Measurements from ENCODE around the gene RHOBTB3.
A peak's percentile ranks its signal among the peaks of the same experiment; 100 is the strongest.

RHOBTB3 gene

GRCh38 chr5:95733107-95733665 is 2.0 kb downstream of the RHOBTB3 start:
- no peak for DNase-seq

- DNase-seq: no peak
Observed at GRCh38 chr5:95734187-95734586, 3.1 kb downstream of the RHOBTB3 start.

GRCh38 chr5:95734906-95735305 is 3.8 kb downstream of the RHOBTB3 start:
- no peak for DNase-seq

DNA sequence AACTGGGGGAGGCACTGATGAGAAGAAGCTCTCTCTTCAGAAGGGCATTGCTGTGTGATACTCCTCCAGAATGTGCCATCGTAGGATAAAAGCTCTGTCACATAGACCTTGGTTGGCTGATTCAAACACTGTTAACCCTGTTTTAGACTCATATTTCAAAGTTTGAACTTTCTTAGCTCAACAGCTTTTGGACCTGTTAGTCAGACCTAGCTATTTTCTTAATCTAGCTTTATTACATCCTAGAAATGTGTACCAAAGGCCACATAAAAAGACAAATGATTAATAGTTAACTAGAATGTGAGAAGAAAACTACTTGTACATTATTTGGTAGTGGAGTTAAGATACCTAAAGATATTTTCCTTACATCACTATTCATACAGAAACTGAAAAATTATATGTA is 4.3 kb downstream of the RHOBTB3 start:
- DNase-seq: no peak

DNA sequence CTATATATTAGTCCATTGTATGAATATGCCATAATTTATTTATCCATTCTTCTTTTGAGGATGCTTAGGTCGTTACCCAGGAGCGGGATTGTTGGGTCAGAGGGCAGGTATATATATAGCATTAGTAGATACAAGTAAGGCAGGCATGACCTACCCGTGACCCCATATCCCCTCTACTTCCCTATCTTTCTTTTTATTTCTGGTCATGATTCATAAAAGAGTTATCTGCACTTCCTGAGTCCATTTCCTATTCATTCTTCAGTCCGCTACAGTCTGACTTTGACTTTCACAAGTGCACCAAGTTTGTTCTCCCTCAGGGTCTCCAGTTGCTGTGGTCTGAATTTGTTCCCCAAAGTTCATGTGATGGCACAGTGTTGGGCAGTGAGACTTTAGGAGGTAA is 6.9 kb downstream of the RHOBTB3 start:
- no peak for DNase-seq

- no peak for DNase-seq
Observed at GRCh38 chr5:95738834-95739233, 7.7 kb downstream of the RHOBTB3 start.

DNA sequence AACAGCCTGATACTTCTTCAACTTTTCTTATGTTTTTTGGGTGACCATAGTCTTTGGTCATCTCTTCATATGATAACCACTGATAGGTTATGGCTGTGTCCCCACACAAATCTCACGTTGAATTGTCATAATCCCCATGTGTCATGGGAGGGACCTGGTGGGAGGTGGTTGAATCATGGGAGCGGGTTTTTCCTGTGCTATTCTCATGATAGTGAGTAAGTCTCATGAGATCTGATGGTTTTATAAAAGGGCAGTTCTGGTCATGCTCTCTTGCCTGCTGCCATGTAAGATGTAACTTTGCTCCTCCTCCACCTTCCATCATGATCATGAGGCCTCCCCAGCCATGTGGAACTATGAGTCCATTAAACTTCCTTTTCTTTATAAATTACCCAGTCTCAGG is 8.7 kb downstream of the RHOBTB3 start:
- DNase-seq: no peak

DNA sequence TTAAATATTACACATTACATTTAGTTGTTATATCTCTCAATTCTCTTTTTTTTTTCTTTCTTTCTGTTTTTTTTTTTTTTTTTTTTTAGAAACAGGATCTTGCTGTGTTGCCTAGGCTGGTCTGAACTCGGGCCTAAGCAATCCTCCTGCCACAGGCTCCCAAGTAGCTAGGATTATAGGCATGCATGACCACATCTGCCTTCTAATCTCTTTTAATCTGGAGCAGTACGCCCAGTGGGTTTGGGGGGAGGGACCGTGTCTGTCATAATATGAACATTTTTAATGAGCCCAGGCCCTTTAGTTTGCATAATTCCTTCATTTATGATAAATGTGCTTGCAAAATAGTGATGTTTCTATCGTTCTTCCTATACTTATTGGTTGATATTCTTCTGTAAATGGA is 10.3 kb downstream of the RHOBTB3 start:
- DNase-seq: no peak

- DNase-seq: no peak
Observed at GRCh38 chr5:95743232-95743631, 12.1 kb downstream of the RHOBTB3 start.

DNA sequence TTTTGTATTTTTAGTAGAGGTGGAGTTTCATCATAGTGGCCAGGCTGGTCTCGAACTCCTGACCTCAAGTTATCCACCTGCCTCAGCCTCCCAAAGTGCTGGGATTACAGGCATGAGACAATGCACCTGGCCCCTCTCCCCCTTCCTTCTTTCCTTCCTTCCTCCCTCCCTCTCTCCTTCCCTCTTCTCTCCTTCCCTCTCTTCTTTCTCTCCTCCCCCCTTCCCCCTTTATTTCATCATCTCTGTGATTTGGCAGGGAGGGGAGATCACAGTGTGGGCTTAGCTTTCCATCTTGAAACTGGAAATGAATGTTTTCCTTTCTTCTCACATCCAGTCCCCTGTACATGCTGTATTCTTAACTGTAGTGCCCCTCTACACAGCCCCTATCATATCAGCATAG is 12.7 kb downstream of the RHOBTB3 start:
- DNase-seq: no peak

- DNase-seq: no peak
Observed at GRCh38 chr5:95746194-95746593, 15.1 kb downstream of the RHOBTB3 start.

DNA sequence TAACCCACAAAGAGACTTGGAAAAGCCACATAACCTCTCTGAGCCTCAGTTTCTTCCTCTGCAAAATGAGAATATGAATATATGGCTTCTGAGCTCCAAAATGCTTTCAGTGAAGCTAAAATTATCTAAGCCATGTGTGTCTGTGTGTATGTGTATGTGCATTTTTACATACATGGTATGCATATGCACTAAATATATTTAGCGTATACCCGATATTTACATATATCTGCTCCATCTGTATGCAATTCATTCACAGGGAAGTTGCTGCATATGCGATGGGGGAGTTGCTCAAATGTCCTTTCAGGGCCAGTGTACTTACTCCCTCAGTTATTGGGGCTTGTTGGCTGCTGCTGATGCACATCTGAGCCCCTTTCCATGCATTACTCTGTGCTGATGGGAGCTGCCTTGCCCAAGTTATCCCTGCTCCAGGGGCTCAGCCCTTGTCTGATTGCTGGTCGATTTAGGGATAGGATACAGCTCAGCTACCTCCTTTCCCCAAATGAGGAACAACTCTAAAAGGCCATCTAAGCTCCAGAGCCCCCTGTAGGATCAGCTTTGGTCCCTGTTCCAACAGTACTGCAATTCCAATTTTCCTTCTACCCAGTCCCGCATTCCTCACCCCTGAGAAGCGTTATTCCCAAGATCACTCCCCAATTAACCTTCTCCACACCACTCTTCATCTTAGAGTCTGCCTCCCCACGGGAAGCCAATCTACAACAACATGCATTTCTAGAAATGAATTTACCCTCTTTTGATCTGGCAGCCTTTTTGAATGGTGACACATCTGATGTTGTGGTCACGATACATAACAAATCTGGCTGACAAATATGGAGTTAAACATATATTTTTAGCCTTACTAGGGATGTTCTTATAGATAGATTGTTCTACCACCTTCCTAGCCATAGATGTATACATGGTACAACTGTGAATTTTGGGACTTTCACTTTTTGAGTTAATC is 15.9 kb downstream of the RHOBTB3 start:
- DNase-seq: no peak

- no peak for DNase-seq
Observed at GRCh38 chr5:95748133-95748532, 17.0 kb downstream of the RHOBTB3 start.

GRCh38 chr5:95754545-95754944 is 23.4 kb downstream of the RHOBTB3 start:
- DNase-seq: no peak

DNA sequence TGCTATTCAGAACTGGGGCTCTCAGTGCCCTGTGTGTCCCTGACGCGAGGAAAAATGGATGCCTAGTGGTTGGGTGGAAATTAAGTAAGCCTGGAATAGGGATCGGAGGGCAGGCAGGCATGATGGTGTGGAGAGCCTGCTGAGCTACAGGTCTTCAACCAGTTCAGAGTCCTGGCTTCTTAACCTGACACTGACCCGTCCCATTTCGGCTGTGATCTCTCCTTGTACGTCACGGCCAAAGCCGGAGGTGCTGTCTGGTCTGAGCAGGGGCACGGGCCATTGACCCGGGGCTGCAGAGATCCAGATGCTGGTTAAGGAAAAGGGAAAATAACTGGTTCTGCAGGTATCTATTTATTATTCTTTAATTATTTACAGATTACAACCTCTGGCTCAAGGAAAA is 27.9 kb downstream of the RHOBTB3 start:
- no peak for DNase-seq

DNA sequence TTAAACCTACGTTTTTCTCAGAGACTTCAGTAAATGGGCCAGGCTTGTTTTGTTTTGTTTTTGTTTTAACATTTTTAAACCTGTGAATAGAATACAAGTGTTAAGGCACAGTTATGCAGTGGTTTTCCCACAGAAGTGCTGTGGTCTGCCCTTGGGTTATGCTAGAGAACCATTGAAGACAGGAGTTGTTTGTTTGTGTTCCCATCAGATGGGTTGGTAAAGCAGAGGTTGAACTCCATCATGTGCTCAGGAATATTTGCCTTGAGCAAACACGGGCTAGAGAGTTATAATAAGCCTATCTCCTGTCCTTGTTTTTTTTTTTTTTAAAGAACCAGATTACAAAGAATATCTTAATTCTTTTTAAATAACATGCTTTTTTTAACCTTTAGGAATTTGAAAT is 28.5 kb downstream of the RHOBTB3 start:
- no peak for DNase-seq

- DNase-seq: peak; percentile 77
Observed at GRCh38 chr5:95760273-95761191, 29.4 kb downstream of the RHOBTB3 start.

- no peak for DNase-seq
Observed at GRCh38 chr5:95761771-95762651, 30.9 kb downstream of the RHOBTB3 start.

DNA sequence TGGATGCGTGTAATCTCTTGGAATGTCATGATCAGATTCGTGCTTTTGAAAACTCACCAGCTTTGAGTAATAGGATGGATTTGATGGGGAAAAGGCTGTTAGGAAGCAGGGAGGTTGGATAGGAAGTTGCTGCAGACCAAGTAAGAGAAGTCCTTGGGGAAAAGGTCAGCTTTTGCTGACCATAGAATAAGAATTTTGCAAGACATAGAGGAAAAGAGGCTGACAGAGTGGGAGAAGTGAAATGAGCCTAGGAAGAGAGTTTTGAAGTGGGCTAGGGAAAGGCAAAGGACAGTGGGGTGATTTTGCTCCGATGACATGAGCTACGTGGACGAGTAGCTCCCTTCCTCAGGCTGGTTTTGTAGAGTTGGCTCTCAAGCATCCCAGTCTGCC is 31.5 kb downstream of the RHOBTB3 start:
- no peak for DNase-seq

- no peak for DNase-seq
Observed at GRCh38 chr5:95763941-95764340, 32.8 kb downstream of the RHOBTB3 start.

DNA sequence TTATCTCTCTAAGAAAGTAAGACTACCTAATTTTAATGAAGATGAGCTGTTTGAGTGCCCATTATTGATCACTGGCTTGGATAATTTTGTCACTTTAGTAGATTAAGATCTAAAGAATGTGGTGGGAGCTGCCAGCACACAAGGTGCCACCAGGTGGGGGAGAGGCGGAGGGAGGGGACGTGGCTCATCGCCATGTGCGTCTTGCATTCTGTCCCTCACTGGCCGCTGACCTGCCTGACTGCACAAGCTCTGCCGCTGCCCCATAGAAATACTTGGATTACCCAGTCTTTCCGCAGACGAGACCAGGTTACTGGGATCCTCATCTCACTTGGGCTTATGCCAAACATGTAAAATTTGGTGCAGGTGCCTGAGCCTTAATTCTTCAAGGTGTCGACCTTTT is 37.6 kb downstream of the RHOBTB3 start:
- DNase-seq: no peak
